ENCODE results near the gene NDRG4. TPM values are rescaled to one million over a fixed set of nuclear protein-coding genes. Genes with fewer than 3 reads are reported as not detected.
"Not testable (repeated sequence)": the region's sequence is repeated elsewhere in the genome, so short reads cannot be mapped to it uniquely, and the experiment has no call there.

Gene NDRG4
- total and polyA plus RNA-seq, 9 donors = 1.6 to 10.5 (median 3.7) TPM

DNA sequence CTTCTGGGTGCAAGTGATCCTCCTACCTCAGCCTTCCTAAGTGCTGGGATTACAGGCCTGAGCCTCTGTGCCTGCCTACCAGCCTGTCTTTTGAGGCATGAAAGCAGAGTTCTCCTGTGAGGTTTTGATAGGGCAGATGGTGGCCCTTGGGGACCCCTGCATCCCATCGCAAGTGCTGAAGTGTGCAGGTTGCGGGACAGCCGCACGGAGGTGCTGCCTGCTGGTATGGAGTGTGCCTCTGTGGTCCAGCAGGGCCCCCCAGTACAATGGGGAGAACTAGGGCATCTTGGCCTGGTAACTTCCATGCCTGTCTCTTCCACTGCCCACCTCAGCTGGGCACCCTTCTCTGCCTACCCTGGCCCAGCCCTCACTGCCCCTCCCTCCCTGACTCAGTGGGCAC, 9.9 kb upstream of the NDRG4 start:
- DNase-seq = no peak
- H3K36me3 ChIP-seq = no peaks in the 10 kb centered on the region
- 96 to 98% (median 97%) methylated on average over 4 of the region's 4 CpGs for WGBS, 3 donors
- no peaks in the 10 kb centered on the region for H3K27me3 ChIP-seq
- peaks cover 2% of the 10 kb centered on the region for H3K4me1 ChIP-seq (ENCODE audit: insufficient read depth)
- no peak overlapping the region for H3K4me3 ChIP-seq
- no peaks in the 10 kb centered on the region for H3K9me3 ChIP-seq
- intact Hi-C loops (cut with DNase I) = loop anchor here in 2 of 4 donors (10.0 kb wide), 2 partner anchors 155 to 465 kb away; partner anchors contain the start of gene MMP15 (in 1 of the 2)
- H3K27ac ChIP-seq = no peak overlapping the region
- TF ChIP-seq POLR2A (IDR thresholded peaks at IDR 0.05) (no peak), CTCF (IDR thresholded peaks at IDR 0.05) (no peak), EP300 (IDR thresholded peaks at IDR 0.05) (no peak)

DNA sequence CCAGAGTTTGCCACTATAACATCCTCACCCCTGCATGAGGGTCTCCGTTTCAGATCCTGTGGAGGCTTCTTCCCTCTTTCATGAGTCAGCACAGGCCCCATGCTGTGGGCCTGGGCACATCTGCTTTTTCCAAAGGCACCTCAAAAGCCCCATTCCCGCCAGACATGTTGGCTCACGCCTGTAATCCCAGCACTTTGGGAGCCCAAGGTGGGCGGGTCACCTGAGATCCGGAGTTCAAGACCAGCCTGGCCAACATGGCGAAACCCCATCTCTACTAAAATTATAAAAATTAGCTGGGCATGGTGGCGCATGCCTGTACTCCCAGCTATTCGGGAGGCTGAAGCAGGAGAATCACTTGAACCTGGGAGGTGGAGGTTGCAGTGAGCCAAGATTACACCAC, 9.4 kb upstream of the NDRG4 start:
- WGBS, 3 donors = 86 to 92% (median 88%) methylated on average over 8 of the region's 8 CpGs
- intact Hi-C loops (cut with DNase I) = loop anchor here in 2 of 4 donors (10.0 kb wide), 2 partner anchors 156 to 466 kb away; partner anchors contain the start of gene MMP15 (in 1 of the 2)

DNA sequence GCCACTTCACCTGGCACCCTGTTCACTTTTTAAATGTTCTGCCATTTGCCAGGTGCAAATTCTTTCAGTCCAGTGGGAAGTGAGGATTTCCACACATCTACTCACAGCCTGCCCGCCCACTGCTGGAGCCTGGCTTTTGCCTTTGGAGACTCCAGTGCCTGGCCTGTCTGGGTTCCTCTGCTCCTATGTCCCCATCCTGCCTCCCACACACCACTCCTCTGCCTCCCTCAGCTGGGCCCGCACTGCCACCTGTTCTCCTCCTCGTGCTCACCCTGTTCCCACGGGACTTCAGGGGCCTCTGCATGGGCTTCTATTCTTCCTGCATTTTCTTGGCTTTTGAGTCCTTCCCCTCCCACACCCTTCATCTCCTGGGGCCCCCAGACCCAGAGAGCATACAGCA, 7.9 kb upstream of the NDRG4 start:
- H3K9me3 ChIP-seq = no peaks in the 10 kb centered on the region
- no peaks in the 10 kb centered on the region for H3K27me3 ChIP-seq
- WGBS, 3 donors = 35 to 46% (median 44%) methylated on average over 4 of the region's 4 CpGs
- no peak overlapping the region for H3K4me3 ChIP-seq
- H3K36me3 ChIP-seq = no peaks in the 10 kb centered on the region
- no peak for DNase-seq
- intact Hi-C loops (cut with DNase I) = loop anchor here in 2 of 4 donors (10.0 kb wide), 2 partner anchors 157 to 467 kb away; partner anchors contain the start of gene MMP15 (in 1 of the 2)
- H3K27ac ChIP-seq = no peak overlapping the region
- no peak for TF ChIP-seq CTCF (IDR thresholded peaks at IDR 0.05)
- no peak for TF ChIP-seq POLR2A (IDR thresholded peaks at IDR 0.05)
- no peak for TF ChIP-seq EP300 (IDR thresholded peaks at IDR 0.05)
- H3K4me1 ChIP-seq (ENCODE audit: insufficient read depth) = peaks cover 2% of the 10 kb centered on the region

More for the DNA sequence above, 9.4 kb upstream of the NDRG4 start:
- DNase-seq; H3K36me3 ChIP-seq; H3K27ac ChIP-seq; H3K27me3 ChIP-seq; H3K4me3 ChIP-seq; H3K4me1 ChIP-seq (ENCODE audit: insufficient read depth); H3K9me3 ChIP-seq: not testable (repeated sequence)

DNA sequence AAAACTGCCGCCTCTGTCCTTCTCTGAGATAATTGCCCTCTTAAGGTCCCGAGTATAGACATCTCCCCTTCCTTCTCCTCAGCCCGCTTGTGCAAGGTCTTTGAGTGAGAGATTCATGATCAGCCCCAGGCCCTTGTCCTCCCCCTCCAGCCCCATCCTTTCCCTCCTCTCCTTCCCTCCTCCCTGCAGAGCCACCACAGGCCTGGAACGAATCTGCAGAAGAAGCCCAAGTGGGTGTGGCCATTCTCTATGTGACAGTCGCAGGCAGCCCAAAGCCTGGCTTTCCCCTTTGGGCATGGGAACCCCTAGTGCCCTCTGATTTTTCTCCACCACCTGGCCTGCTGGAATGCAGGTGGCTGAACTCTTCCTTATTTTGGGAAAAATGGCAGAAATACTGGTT, 7.2 kb upstream of the NDRG4 start:
- no peak for DNase-seq
- no peaks in the 10 kb centered on the region for H3K9me3 ChIP-seq
- H3K27me3 ChIP-seq = no peaks in the 10 kb centered on the region
- H3K27ac ChIP-seq = no peak overlapping the region
- no peaks in the 10 kb centered on the region for H3K4me1 ChIP-seq (ENCODE audit: insufficient read depth)
- intact Hi-C loops (cut with DNase I) = loop anchor here in 2 of 4 donors (10.0 kb wide), 2 partner anchors 158 to 468 kb away; partner anchors contain the start of gene MMP15 (in 1 of the 2)
- TF ChIP-seq CTCF (IDR thresholded peaks at IDR 0.05) = no peak
- TF ChIP-seq EP300 (IDR thresholded peaks at IDR 0.05) = no peak
- no peak for TF ChIP-seq POLR2A (IDR thresholded peaks at IDR 0.05)
- WGBS, 3 donors = 31 to 58% (median 48%) methylated on average over 5 of the region's 5 CpGs
- H3K4me3 ChIP-seq = no peak overlapping the region
- no peaks in the 10 kb centered on the region for H3K36me3 ChIP-seq

DNA sequence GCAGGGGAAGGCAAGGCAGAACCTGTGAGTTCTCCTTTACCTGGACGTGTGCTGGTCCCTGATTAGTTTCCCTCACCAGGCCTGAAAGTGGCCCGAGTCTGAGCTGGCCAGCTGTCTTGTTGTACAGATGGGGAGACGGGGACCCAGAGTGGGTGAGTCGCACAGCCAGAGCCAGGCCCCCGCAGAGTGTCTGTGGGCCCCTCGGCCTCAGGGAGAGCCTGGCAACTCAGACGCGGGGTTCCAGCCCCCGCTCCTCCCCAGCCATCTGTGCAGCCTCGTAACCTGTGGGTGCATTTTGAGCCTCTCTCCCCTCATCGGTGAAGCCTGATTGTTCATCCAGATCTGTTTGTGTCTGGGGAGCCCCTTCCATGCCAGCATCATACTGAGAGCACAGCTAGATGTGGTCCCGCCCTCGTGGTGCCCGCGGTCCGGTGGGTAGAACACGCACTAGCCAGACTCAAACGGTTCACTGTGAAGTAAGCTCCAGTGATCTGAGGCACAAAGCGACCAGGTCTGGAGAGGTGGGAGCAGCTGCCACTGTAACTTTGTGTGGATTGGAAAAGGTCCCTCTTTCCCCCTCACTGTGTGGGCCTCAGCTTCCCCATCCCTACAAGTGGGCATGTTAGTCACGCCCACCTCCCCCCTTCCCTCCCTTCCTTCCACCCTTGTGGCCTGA, 6.0 kb upstream of the NDRG4 start:
- Histone ChIP-seq H3K4me1 (ENCODE audit: insufficient read depth) (no peaks in the 10 kb centered on the region), H3K27ac (no peak overlapping the region), H3K4me3 (no peak overlapping the region), H3K27me3 (no peaks in the 10 kb centered on the region), H3K36me3 (no peaks in the 10 kb centered on the region), H3K9me3 (no peaks in the 10 kb centered on the region)
- intact Hi-C loops (cut with DNase I) = loop anchor here in 2 of 4 donors (10.0 kb wide), 2 partner anchors 159 to 469 kb away; partner anchors contain the start of gene MMP15 (in 1 of the 2)
- no peak for DNase-seq
- WGBS, 3 donors = 73 to 74% (median 74%) methylated on average over 20 of the region's 20 CpGs
- TF ChIP-seq EP300 (IDR thresholded peaks at IDR 0.05) (no peak), POLR2A (IDR thresholded peaks at IDR 0.05) (no peak), CTCF (IDR thresholded peaks at IDR 0.05) (no peak)

Data from ovary (tissue), 9 donors.